Measurements from ENCODE around the gene SLC37A3.

Gene SLC37A3

GRCh38 chr7:140310337-140311002 lies 87.9 kb downstream of the SLC37A3 start:
- DNase-seq, result no peak

GRCh38 chr7:140308060-140308459 lies 90.3 kb downstream of the SLC37A3 start:
- DNase-seq, result no peak

GRCh38 chr7:140304191-140304799 lies 94.0 kb downstream of the SLC37A3 start:
- no peak for DNase-seq

GRCh38 chr7:140300243-140301136 lies 97.8 kb downstream of the SLC37A3 start:
- no peak for DNase-seq

- no peak for DNase-seq
Measured at GRCh38 chr7:140298213-140298612, 100.1 kb downstream of the SLC37A3 start.

GRCh38 chr7:140297192-140297591 lies 101.1 kb downstream of the SLC37A3 start:
- DNase-seq, result no peak

- no peak for DNase-seq
Measured at GRCh38 chr7:140295224-140295738, 103.0 kb downstream of the SLC37A3 start.

GRCh38 chr7:140294454-140294853 lies 103.9 kb downstream of the SLC37A3 start:
- DNase-seq, result no peak

GRCh38 chr7:140292438-140292837 lies 105.9 kb downstream of the SLC37A3 start:
- no peak for DNase-seq

GRCh38 chr7:140289804-140290203 lies 108.5 kb downstream of the SLC37A3 start:
- DNase-seq, result no peak

- no peak for DNase-seq
Measured at GRCh38 chr7:140287988-140288387, 110.3 kb downstream of the SLC37A3 start.

GRCh38 chr7:140285938-140286337 lies 112.4 kb downstream of the SLC37A3 start:
- no peak for DNase-seq

GRCh38 chr7:140284062-140284461 lies 114.3 kb downstream of the SLC37A3 start:
- DNase-seq, result no peak

All from left hindlimb (tissue), 1 donor.